IMR-90 (cell line): Measurements from ENCODE around the gene EPB41L1.

Experiments
- BHLHE40 ChIP-seq: fragments of 150-350 bp; IDR thresholded peaks from 2 replicates; pipeline ENCODE4 v1.6.1; 2016; ENCODE audit warnings: mild to moderate bottlenecking, low read depth, low read length
- CTCF ChIP-seq: conservative IDR thresholded peaks from 2 replicates; pipeline ENCODE4 v1.5.1; 2012; ENCODE audit warnings: mild to moderate bottlenecking, low read depth, low read length, improper control_type of control experiment
- MAFK ChIP-seq: IDR thresholded peaks from 2 replicates; pipeline ENCODE4 v1.6.1; 2012; ENCODE audit warnings: low read depth, low read length, improper control_type of control experiment
- POLR2A ChIP-seq: IDR thresholded peaks from 2 replicates; pipeline ENCODE4 v1.6.1; 2012; ENCODE audit warnings: mild to moderate bottlenecking, low read depth, low read length
- RFX5 ChIP-seq: IDR thresholded peaks from 2 replicates; pipeline ENCODE4 v1.8.0; 2012; ENCODE audit warnings: low read depth, mild to moderate bottlenecking, low read length, moderate library complexity

GRCh38 chr20:36219671-36220220, 65.2 kb downstream of the EPB41L1 start:
- TF ChIP-seq MAFK (no peak), POLR2A (no peak), CTCF (no peak), BHLHE40 (no peak), RFX5 (no peak)
